ENCODE results near the gene NLGN4X. TPM values are rescaled to one million over a fixed set of nuclear protein-coding genes. Genes with fewer than 3 reads are reported as not detected.
"Not testable (repeated sequence)": the region's sequence is repeated elsewhere in the genome, so short reads cannot be mapped to it uniquely, and the experiment has no call there.

The NLGN4X gene
- total RNA-seq, 1 donor from 2014 or later = not detected

DNA sequence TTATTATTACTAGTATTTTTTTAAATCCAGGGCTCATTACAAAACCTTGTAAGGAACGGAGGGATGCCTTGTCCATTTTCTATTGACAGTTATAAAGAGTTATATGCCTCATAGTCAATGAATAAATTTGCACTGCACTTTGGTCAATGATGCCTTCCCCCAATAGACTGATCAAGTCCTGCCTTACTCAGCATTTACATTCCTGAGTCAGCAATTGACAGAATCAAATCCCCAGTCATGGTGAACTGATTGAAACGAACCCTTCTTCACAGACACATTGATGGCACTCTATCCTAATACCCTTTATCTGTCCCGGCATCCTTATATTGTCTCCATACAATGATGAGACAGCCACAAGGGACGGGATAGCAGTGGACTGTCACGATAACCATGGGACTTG lies 213.2 kb downstream of the NLGN4X start:
- intact Hi-C loops (cut with micrococcal nuclease) = no loop called here

DNA sequence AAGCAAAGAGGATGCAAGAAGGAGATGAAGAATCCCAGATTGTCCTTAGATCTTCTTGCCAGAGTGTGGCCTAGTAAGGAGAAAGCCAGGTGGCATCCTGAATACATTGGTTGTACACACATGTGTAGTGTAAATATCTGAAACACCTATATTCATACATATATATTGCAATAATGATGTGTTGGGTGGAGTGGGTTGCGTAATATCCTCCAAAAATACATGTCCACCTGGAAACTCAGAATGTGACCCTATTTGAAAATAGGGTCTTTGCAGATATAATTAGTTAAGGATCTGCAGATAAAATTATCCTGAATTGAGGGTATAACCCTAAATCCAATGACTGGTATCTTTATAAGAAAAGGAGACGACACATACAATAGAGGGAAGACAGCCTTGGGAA lies 216.3 kb downstream of the NLGN4X start:
- intact Hi-C loops (cut with micrococcal nuclease) = no loop called here

DNA sequence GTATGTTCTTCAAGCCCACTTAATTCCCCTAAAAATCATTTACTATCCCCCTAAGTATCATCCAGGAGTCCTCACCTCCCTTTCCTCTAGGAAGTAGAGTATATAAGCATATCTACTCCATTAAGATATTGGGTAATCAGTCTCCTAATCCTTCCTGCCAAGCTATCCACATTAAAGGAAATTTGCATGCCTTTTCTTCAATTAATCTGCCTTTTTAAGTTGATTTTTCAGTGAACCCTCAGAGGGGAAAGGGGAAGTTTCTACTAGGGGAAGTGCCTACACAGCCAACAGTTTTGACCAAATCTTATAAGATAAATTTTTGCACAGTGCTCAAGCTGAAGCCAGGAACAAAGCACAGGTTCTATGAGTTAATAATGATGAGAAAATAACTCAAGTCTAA lies 222.8 kb downstream of the NLGN4X start:
- intact Hi-C loops (cut with micrococcal nuclease) = no loop called here

DNA sequence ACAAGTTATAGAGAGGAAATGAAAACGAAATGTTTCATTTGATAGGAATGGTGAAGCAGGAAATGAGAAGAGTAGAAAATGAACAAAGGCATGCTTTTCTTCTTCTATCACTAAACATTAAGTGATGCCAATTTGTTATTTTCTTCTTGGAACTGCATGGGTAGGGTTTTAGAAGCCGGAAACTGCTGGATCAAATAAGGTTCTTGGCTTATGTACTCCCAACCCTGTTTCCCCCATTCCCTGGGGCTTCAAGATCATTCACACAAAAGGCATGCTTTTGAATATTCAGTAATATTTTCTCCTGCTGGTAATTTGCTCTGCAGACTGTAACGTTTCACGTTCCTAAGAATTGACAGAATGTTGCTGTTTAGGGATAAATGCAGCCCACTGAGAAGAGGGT lies 224.1 kb downstream of the NLGN4X start:
- intact Hi-C loops (cut with micrococcal nuclease) = no loop called here

DNA sequence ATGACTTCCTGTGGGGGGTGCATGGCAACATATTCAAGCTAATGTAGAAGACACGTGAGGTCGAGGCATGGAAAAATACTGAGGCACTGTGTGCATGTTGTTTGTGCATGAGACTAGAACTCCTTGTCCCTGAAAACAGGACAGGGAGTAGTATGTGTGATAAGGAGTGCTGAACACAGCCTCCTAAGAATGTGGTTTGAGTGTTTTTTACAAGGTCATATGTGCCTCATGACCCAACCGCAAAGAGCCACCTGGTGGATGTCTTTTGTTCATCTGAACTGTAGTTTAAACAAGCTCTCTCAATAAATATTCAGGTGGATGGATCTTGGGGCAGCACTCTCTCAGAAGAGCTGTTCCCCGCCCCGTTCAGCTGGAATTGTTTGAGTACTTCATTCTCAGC lies 226.6 kb downstream of the NLGN4X start:
- intact Hi-C loops (cut with micrococcal nuclease) = no loop called here

DNA sequence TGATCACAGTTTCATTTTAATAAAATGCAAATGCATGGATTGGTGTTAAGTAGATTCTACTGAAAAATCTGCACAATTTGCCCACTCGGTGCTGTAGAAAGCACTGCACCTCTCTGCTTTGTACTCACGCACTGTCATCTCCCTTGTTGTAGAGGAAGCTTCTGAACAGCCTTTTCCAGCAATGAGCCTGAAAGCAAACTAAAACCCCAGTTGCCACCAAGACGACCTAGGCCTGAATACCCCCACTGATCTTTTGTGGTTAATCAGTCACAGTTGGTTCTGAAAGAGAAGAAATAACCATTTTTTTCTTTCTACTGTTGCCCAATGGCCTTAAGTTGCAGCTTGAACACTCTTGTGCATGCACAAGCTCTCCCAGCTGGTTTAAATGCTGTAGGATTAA lies 229.8 kb downstream of the NLGN4X start:
- intact Hi-C loops (cut with micrococcal nuclease) = no loop called here

DNA sequence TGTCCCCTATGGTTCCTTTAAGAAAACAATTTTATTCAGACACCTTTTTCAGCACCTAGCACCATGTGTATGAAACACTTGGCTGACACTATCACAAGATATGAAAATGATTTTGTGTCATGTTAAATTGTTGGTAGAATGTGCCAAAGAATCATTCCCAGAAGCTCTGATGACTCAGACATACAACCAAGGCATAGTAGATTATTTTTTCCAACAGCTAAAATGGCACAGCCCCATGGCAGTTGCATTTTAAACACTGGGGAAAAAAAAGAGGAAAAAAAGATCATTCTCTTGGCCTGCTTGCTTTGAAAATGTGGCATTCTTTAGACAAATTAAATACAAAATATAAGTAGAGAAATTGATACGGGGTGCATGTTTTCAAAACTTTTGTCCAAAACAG lies 230.2 kb downstream of the NLGN4X start:
- intact Hi-C loops (cut with micrococcal nuclease) = no loop called here

DNA sequence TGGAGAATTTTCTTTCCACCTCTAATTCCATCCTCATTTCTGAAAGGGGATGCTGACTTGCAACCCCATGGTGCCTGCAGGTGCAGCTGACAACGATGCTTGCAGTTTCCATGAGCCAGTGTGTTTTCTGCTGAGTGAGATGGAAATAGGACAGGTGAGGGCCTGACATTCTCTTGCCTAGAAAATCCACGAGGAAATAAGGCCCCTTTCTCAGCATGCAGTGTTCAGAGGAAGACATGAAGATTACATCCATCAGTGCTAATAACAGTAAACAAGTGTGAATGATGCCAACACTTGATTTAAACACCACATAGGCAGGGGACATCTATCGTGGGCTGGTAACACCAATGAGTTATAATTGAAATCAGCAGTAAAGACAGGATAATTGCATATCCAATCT lies 237.3 kb downstream of the NLGN4X start:
- intact Hi-C loops (cut with micrococcal nuclease) = no loop called here

DNA sequence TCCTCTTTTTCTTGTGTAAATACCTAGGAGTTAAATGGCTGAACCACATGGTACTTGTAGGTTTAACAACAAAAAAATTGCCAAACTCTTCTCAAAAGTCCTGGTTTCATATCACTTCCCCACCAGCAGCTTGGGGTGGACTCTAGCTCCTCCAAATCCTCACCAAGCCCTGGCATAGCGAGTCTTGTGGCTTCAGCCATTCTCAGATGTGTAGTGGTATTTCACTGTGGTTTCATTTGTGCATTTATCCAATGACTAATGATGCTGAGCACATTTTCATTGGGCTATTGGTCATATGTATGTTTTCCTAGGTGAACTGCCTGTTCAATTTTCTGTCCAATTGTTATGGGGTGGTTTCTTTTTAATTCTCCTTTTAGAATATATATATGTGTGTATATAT lies 249.3 kb downstream of the NLGN4X start:
- intact Hi-C loops (cut with micrococcal nuclease) = no loop called here

DNA sequence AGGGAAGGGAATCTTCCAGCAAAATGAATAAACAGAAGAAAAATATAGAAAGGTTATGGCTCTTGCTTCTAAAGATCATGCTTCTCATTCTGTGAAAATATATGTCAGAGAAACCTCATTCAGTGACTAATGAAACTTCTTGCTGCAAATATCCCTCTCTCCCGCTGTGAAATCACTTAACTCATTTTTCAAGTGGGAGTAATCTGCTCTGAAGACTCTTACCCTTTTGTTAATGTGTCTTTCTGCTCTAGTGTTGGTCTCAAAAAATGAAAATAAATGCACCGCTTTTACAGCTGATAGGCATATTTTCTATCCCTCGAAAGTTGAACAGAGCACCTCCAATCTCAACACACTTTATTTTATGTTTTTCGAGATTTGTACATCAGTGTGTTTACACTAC lies 252.3 kb downstream of the NLGN4X start:
- intact Hi-C loops (cut with micrococcal nuclease) = no loop called here

DNA sequence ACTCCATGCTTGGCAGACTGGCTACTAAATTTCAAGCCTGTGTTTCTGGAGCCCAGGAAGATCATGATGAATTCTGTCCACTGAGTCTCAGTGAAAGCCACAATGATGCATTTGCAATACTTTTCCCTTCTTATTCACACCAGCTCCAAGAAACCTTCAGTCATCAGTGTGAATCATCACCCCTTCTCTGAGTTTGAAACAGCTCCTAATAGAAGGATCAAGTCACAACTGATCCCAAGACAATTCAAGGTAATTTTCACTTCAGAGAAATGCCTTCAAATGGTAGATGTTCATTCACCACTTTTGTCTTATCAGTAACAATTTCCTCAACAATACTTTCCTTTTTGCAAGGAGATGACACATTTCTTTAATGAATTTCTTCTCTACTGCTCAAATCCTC lies 257.4 kb downstream of the NLGN4X start:
- intact Hi-C loops (cut with micrococcal nuclease) = no loop called here

DNA sequence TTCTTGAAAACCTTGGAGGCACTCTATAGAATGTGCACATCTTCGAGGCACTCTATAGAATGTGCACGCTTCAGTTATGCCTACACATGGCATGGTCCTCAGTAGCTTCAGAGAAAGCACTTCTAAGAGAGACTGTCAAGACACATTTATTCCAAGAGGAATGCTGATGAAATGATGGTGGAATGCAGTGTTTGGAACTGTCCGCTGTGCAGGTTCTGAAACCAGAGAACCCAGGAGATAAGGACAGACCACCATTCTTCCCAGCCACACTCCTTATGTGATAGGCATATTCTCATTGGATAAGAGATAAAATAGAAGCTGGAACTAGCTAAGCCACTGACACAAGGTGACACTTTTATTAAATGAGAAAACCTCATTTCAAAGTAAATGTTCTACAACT lies 263.3 kb downstream of the NLGN4X start:
- intact Hi-C loops (cut with micrococcal nuclease) = no loop called here

DNA sequence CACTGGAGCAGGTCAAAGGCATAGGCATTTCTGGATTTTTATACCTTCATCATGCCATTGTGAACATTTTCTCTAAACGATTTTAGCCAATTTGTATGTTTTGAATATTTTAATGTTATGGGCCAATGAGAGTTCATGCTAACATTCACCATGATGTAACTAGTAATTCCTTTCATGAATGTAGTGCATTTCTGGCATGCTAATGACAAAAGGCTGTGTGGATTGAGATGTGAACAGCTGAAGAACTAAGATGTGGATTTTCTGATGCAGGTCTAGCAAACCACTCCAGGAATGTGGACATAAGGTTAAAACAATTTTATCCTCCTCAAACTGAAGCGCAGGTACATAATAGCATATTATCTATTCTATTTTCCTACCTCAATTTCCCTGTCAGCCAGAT lies 269.4 kb downstream of the NLGN4X start:
- intact Hi-C loops (cut with micrococcal nuclease) = no loop called here

DNA sequence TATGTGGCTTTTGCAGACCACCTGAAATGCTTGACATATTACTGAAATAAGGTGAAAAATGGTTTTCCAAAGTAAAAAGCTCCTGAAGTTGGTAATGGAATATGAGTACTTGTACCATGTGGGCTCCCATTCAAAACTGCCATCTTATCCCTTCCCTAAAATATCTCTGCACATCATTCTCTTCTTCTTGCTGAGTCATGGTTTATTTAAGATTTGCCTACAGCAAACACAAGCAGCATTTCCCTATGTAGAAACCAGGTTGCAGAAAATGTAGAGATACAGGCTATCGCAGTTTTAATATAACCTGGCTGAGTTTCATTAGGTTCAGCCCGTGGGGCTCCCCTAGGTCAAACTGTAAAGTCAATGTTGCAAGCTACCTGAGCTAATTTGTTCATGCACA lies 270.1 kb downstream of the NLGN4X start:
- intact Hi-C loops (cut with micrococcal nuclease) = no loop called here

DNA sequence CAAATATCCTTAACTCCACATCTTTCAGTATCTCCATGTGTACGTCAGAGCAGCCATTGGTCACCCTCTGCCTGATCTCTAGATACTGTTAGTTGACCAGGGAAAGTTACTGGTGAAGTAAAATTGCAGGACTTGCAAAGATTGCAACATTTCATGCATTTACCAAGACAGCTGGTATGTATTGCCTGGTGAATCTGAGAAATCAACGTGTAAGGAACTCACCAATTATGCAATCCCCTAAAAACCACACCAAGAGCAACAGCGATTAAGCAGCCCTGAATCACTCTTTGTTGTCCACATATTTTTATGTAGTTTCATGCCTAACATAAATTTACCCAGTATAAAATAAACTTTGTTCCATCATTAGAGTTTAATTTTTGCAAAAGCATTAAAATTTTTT lies 271.2 kb downstream of the NLGN4X start:
- intact Hi-C loops (cut with micrococcal nuclease) = no loop called here

DNA sequence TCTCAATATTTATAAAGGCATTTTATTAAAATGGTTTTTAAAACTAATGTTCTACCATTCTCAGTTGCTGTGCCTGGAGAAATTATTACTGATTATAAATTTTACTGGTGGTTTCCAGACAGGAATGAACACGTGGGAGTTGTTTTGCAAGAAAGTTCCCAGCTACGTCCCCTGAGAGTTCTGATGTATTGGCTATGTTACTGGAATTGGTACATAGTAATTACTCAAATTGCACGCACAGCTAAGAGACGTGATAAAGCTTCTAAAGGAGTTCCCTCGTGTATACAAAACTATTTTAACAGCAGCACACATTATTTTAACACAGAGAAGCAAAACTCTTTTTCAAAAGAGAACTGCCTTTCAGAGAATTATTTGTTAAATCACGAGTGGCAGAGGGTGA lies 292.2 kb downstream of the NLGN4X start:
- intact Hi-C loops (cut with micrococcal nuclease) = no loop called here

DNA sequence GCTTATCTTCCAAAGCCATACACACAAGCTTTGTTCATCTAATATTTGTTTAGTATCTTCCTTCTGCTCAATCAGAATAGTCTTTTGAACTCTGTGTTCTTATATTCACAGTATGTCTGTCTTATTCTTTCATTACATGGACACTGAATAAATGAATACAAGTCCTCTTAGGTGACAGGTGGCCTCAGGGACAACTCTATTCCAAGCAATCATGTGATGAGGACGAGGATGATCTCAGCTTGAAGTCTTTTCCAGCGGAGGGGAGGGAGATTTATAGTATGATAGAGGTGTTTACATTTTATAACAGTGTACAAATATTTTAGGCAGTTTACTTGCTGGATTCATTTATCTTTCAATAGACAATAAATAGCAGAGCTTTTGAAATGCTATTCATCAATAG lies 300.4 kb downstream of the NLGN4X start:
- intact Hi-C loops (cut with micrococcal nuclease) = no loop called here

DNA sequence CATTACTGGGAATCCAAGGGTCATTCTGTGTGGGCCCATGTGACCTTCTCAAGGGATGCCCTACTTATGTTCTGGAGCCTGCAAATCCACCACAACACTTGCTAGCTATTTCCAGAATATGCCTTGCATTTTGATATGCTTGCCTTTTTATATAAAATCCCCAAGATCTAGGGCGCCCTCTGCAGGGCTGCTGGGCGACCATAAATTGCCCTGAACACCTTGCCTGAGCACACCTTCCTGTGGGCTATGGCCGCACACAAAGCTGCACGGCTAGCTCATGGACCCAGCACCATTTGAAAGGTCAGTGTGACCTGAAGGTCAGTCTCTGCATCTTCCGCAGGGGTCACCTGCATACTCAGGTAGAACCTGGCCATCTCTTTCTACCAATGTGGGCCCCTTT lies 311.7 kb downstream of the NLGN4X start:
- intact Hi-C loops (cut with micrococcal nuclease) = no loop called here

DNA sequence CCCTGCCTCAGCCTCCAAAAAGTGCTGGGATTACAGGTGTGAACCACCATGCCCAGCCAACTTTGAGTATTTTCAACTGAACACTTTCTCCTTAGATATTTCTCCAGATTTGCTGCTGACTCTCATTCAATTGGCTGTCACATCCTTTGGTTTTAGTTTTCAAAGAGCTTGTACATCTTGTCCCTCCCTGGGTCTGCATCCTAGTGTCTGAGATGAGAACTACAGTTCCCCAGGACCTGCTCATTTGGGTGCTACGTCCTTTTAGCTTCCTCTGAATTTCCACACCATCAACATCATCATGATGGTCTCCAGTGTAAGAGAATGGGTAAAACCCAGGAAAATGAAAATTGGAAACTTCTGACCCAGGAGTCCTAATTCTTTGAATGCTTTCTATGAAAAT lies 312.9 kb downstream of the NLGN4X start:
- intact Hi-C loops (cut with micrococcal nuclease) = no loop called here

DNA sequence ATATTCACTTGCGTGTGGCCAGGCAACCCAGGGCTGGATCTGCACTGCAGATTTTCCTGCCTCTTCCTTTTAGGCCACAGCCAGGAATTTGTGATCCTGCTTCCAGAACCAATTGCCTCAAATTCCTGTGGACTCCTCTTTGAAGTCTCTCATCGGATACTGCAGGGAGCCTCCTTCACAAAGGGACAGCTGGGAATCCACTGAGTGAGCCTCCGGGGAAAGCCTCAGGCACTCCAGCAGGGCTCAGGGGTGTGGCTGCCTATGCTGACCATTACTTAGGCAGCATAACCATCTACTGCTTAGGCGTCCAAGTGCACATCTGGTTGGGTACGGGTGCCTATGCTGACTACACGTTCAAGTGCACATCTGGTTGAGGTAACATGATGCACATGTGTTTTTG lies 321.5 kb downstream of the NLGN4X start:
- intact Hi-C loops (cut with micrococcal nuclease) = no loop called here

DNA sequence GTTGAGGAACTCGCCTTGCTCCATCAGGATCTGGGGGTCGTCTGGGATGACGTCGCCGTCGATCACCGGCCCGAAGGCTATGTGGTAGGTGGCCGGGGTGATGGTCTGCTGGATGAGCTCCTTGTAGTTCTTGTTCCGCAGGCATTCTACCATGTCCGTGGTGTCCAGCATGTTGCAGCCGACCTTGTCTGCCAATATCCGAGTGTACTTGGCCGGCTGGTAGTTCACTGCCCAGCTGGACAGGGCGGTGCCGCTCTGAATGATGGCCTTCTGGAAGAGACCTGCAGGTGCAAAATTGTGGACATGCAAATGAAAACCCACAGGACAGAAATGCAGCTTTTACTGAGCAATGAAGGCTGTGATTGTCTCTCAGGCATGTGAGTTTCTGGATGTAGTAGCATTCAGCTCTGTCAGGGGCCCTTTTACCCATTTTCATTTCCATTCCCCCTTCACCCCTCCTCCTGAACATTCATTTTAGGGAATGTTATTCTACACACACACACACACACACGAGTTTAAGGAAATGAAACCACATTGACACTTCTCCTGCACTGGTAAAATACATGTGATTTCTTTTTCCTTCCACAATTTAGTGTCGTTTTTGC lies 325.0 kb downstream of the NLGN4X start:
- intact Hi-C loops (cut with micrococcal nuclease) = not testable (repeated sequence)

DNA sequence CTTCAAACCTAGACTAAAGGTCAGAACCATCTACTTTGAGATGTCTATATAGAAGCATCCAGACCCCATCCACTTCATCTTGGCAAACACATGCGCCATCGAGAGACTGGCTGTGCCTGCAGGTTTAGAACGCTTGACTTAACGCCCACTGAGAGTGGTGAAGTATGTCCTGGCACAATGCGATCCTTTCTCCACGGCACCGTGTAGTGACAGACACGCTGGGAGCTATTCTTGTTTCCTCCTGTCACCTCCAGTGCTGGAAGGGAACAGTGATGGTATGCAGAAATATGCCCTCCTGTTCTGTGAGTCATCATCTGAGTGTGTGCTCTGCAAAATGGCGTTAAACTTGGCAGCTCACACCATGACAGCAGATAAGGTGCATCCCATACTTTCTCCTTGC lies 330.2 kb downstream of the NLGN4X start:
- intact Hi-C loops (cut with micrococcal nuclease) = no loop called here

DNA sequence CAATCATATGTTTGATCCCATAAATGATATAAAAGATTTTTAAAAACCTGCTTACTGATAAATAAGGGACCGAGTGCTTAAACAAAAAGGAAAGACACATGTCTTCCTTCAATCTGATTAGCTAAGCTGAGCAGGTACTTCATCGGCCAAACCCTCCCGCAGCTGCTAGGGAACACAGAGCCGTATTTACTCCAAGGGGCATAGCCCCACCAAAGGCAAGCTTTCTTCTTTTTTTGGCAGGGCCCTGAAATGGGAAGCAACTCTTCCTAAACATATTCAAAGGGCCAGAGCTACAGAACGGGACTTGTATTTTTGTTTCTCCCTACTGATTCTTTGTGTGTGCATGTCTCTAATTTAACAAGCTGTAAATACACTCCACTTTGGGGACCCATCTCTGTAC lies 337.3 kb downstream of the NLGN4X start:
- intact Hi-C loops (cut with micrococcal nuclease) = no loop called here

DNA sequence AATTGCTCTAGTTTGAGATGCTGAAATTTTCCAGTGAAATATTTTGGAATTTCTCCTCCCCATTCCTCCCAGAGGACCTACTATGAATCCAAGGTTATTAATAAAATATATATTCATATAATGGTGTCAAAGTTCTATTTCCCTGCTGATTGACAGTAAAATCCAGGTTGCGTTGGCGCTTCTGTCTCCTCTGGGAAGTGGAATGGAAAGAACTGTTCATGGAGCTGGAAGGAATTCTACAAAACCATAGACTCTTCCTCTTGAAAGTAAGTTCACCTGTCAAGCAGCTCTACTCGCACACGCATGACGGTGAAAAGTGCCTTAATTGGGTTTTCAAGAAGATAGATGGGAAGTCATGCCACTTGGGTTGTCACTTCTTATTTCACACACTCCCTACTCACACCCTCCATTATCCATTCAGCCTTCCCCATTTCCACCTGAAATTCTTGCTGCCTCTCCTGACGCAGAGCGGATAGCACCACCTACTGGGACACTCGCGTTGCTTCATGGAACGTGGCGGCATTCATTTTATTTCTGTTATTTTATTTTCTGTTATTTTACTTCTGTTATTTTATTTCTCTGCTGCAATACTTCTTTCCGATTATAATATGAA lies 351.6 kb downstream of the NLGN4X start:
- intact Hi-C loops (cut with micrococcal nuclease) = no loop called here

Measured in T-helper 1 cell treated with Interleukin-12 subunit alpha and Interleukin-12 subunit beta and Interleukin-4 antibody, amounts not matched to agents 30 ng/mL and 1 ng/mL, for 36 hours (primary cell).